Esophagus (tissue), 2 donors: ENCODE data around the gene FAM199X. TPM values are rescaled to one million over a fixed set of nuclear protein-coding genes. Genes with fewer than 3 reads are reported as not detected.

ENCODE experiments used
- polyA plus RNA-seq, 2 donors: library from polyadenylated mRNA; stranded (reverse); fragments of 200-250 nt; gene quantifications; one replicate each; pipeline ENCODE4 v1.2.3, GENCODE V29; 2013
- donor health status: healthy with polysubstance abuse.
- donor health status: Bipolar disorder and iron deficiency.

The FAM199X gene
- polyA plus RNA-seq, 2 donors = 4.5 to 5.8 TPM

Other genes starting within 250 kb of the FAM199X start
- gene TMSB15B, start 203.8 kb upstream of the FAM199X start, polyA plus RNA-seq = 1 to 10 TPM; 1.1 to 2.1 TPM
- not detected for gene H2BW1, start 152.7 kb upstream of the FAM199X start, polyA plus RNA-seq
- gene H2BW2, start 126.5 kb upstream of the FAM199X start, polyA plus RNA-seq = not detected
- under 1 TPM; 0.24 to 0.28 TPM for gene TMSB15C, start 90.2 kb upstream of the FAM199X start, polyA plus RNA-seq
- gene ZCCHC18, start 53.9 kb upstream of the FAM199X start, polyA plus RNA-seq = under 1 TPM; 0.51 to 0.71 TPM
- gene SLC25A53, start 9.4 kb upstream of the FAM199X start, polyA plus RNA-seq = 1 to 10 TPM; 2.9 to 4.1 TPM
- gene ESX1, start 88.5 kb downstream of the FAM199X start, polyA plus RNA-seq = not detected